Measurements from ENCODE around the gene SLIT3. TPM values are rescaled to one million over a fixed set of nuclear protein-coding genes. Genes with fewer than 3 reads are reported as not detected.
A peak's percentile ranks its signal among the peaks of the same experiment; 100 is the strongest.
"Not testable (repeated sequence)": the region's sequence is repeated elsewhere in the genome, so short reads cannot be mapped to it uniquely, and the experiment has no call there.

SLIT3 gene
- total RNA-seq, 2 experiments from 2014 or later, result 1.8 to 2.1 TPM

GRCh38 chr5:168642019-168642418 lies 658.9 kb downstream of the SLIT3 start:
- no peak for DNase-seq
- Mint-ChIP-seq H3K27me3 (no peaks in the 10 kb centered on the region), H3K4me1 (ENCODE audit: low read depth) (no peaks in the 10 kb centered on the region), H3K36me3 (no peaks in the 10 kb centered on the region), H3K27ac (no peak overlapping the region), H3K9me3 (peaks cover 3% of the 10 kb centered on the region), H3K4me3 (no peak overlapping the region)
- ChIA-PET CTCF (no interaction called here), POLR2A (no interaction called here)
- intact Hi-C loops (cut with micrococcal nuclease), result no loop called here

GRCh38 chr5:168638846-168639245 lies 662.1 kb downstream of the SLIT3 start:
- H3K9me3 Mint-ChIP-seq; H3K36me3 Mint-ChIP-seq; H3K4me3 Mint-ChIP-seq; DNase-seq; intact Hi-C loops (cut with micrococcal nuclease); CTCF ChIA-PET; H3K27ac Mint-ChIP-seq; H3K27me3 Mint-ChIP-seq; H3K4me1 Mint-ChIP-seq (ENCODE audit: low read depth): not testable (repeated sequence)
- POLR2A ChIA-PET, result interaction anchor here (0.7 kb wide), 1 partner anchor 82 kb away, joined by 4 read pairs; no protein-coding TSS in a partner anchor

DNA sequence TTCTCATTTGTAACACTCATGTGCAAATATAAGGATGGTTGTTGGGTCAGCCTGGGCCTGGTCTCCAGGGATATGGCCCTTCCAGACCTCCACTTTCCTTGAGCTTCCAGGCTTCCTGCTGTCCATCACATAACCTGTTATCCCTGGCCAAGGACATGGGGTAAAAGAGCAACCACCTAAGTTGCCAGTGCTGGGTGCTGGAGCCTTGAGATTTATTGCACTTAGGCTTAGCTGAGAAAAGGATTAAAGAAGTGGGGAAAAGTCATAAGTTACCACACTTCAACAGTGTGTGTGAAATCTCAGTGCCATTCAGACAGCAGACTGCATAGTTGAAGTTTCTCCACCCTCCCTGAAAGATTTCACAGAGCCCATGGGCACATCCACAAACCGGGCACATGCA lies 663.1 kb downstream of the SLIT3 start:
- ChIA-PET CTCF (no interaction called here), POLR2A (no interaction called here)
- intact Hi-C loops (cut with micrococcal nuclease), result no loop called here
- Mint-ChIP-seq H3K4me1 (ENCODE audit: low read depth) (no peaks in the 10 kb centered on the region), H3K27ac (no peak overlapping the region), H3K4me3 (no peak overlapping the region), H3K36me3 (no peaks in the 10 kb centered on the region), H3K27me3 (no peaks in the 10 kb centered on the region), H3K9me3 (no peaks in the 10 kb centered on the region)
- DNase-seq, result no peak

- H3K4me3 Mint-ChIP-seq, result no peak overlapping the region
- no peak for DNase-seq
- ChIA-PET POLR2A (no interaction called here), CTCF (no interaction called here)
- no peak overlapping the region for H3K27ac Mint-ChIP-seq
- no peaks in the 10 kb centered on the region for H3K27me3 Mint-ChIP-seq
- H3K36me3 Mint-ChIP-seq, result no peaks in the 10 kb centered on the region
- intact Hi-C loops (cut with micrococcal nuclease), result no loop called here
- no peaks in the 10 kb centered on the region for H3K9me3 Mint-ChIP-seq
- H3K4me1 Mint-ChIP-seq (ENCODE audit: low read depth), result no peaks in the 10 kb centered on the region
These were observed 663.7 kb downstream of the SLIT3 start for GRCh38 chr5:168637281-168637680.

GRCh38 chr5:168630958-168631357 lies 670.0 kb downstream of the SLIT3 start:
- CTCF ChIA-PET; POLR2A ChIA-PET; H3K4me3 Mint-ChIP-seq; H3K27ac Mint-ChIP-seq; H3K9me3 Mint-ChIP-seq; intact Hi-C loops (cut with micrococcal nuclease); DNase-seq; H3K36me3 Mint-ChIP-seq; H3K4me1 Mint-ChIP-seq (ENCODE audit: low read depth): not testable (repeated sequence)
- H3K27me3 Mint-ChIP-seq, result peaks cover 19% of the 10 kb centered on the region

DNA sequence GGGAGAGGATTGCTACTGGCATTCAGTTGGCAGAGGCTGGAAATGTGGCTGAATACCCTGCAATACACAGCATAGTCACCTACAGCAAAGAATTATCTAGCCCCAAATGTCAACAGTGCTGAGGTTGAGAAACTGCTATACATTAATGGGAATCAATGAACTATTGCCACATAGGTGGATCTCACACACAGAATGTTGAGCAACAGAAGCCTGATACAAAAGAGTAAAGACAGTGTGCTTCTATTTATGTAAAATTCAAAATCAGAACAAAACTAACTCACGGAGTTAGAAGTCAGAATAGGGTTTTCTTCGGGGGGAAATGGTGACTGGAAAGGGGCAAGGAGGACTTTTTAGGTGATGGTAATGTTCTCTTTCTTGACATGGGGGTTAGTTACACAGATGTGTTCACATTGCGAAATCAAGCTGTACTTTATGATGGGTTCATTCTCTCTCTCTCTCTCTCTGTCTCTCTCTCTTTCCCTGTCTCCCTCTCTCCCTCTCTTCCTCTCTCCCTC lies 676.0 kb downstream of the SLIT3 start:
- Mint-ChIP-seq H3K4me3 (no peak overlapping the region), H3K27me3 (peaks cover 10% of the 10 kb centered on the region), H3K9me3 (no peaks in the 10 kb centered on the region), H3K36me3 (no peaks in the 10 kb centered on the region), H3K27ac (no peak overlapping the region), H3K4me1 (ENCODE audit: low read depth) (no peaks in the 10 kb centered on the region)
- ChIA-PET CTCF (no interaction called here), POLR2A (no interaction called here)
- DNase-seq, result no peak
- intact Hi-C loops (cut with micrococcal nuclease), result no loop called here

GRCh38 chr5:168620807-168621206 lies 680.1 kb downstream of the SLIT3 start:
- CTCF ChIA-PET, result interaction anchor here (1.2 kb wide), 1 partner anchor 10 kb away, joined by 3 read pairs; no protein-coding TSS in a partner anchor
- Mint-ChIP-seq H3K27me3 (no peaks in the 10 kb centered on the region), H3K4me3 (no peak overlapping the region), H3K36me3 (no peaks in the 10 kb centered on the region), H3K27ac (no peak overlapping the region), H3K9me3 (no peaks in the 10 kb centered on the region), H3K4me1 (ENCODE audit: low read depth) (no peaks in the 10 kb centered on the region)
- no peak for DNase-seq
- intact Hi-C loops (cut with micrococcal nuclease), result no loop called here
- POLR2A ChIA-PET, result no interaction called here

- H3K4me3 Mint-ChIP-seq, result no peak overlapping the region
- H3K9me3 Mint-ChIP-seq, result no peaks in the 10 kb centered on the region
- CTCF ChIA-PET, result no interaction called here
- intact Hi-C loops (cut with micrococcal nuclease), result no loop called here
- H3K4me1 Mint-ChIP-seq (ENCODE audit: low read depth), result peaks cover 11% of the 10 kb centered on the region
- POLR2A ChIA-PET, result no interaction called here
- no peak overlapping the region for H3K27ac Mint-ChIP-seq
- no peak for DNase-seq
- no peaks in the 10 kb centered on the region for H3K27me3 Mint-ChIP-seq
- H3K36me3 Mint-ChIP-seq, result no peaks in the 10 kb centered on the region
These were observed 686.3 kb downstream of the SLIT3 start for GRCh38 chr5:168614661-168615060.

DNA sequence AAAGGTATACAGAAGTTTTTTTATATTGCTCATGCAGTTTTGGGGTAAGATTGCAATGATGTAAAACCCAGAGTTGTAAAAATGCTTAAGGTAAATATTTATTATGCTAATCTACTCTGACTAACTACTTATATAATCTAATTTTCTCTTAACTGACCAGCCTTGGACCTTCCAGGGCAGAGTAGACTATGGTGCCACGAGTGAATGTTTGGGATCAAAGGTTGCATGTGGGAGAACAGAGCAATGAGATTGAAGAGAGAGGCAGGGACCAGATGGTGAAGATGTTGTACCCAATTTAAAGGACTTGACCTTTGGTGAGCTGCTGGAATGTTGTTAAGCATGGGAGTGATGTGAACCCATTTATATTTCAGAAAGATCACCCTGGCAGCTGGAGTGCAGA lies 686.9 kb downstream of the SLIT3 start:
- DNase-seq, result no peak
- Mint-ChIP-seq H3K27ac (no peak overlapping the region), H3K4me3 (no peak overlapping the region), H3K36me3 (no peaks in the 10 kb centered on the region), H3K4me1 (ENCODE audit: low read depth) (peaks cover 11% of the 10 kb centered on the region), H3K27me3 (no peaks in the 10 kb centered on the region), H3K9me3 (no peaks in the 10 kb centered on the region)
- CTCF ChIA-PET, result no interaction called here
- POLR2A ChIA-PET, result no interaction called here
- intact Hi-C loops (cut with micrococcal nuclease), result loop anchor here (1.0 kb wide), 1 partner anchor 35 kb away; the partner anchor contains the start of gene PANK3

- Mint-ChIP-seq H3K27ac (no peak overlapping the region), H3K36me3 (no peaks in the 10 kb centered on the region), H3K9me3 (no peaks in the 10 kb centered on the region), H3K27me3 (no peaks in the 10 kb centered on the region), H3K4me3 (no peak overlapping the region), H3K4me1 (ENCODE audit: low read depth) (peaks cover 15% of the 10 kb centered on the region)
- intact Hi-C loops (cut with micrococcal nuclease), result loop anchor here (1.0 kb wide), 1 partner anchor 34 kb away; the partner anchor contains the start of gene PANK3
- POLR2A ChIA-PET, result no interaction called here
- CTCF ChIA-PET, result no interaction called here
- DNase-seq, result no peak
These were observed 687.5 kb downstream of the SLIT3 start for GRCh38 chr5:168613396-168613795.

GRCh38 chr5:168612996-168613395 lies 687.9 kb downstream of the SLIT3 start:
- H3K27me3 Mint-ChIP-seq, result no peaks in the 10 kb centered on the region
- POLR2A ChIA-PET, result no interaction called here
- DNase-seq, result no peak
- CTCF ChIA-PET, result no interaction called here
- H3K27ac Mint-ChIP-seq, result peak overlapping the region; percentile 4
- intact Hi-C loops (cut with micrococcal nuclease), result loop anchor here (1.0 kb wide), 1 partner anchor 34 kb away; the partner anchor contains the start of gene PANK3
- H3K4me1 Mint-ChIP-seq (ENCODE audit: low read depth), result peaks cover 19% of the 10 kb centered on the region
- no peaks in the 10 kb centered on the region for H3K36me3 Mint-ChIP-seq
- peak overlapping the region; percentile 35 for H3K4me3 Mint-ChIP-seq
- no peaks in the 10 kb centered on the region for H3K9me3 Mint-ChIP-seq

GRCh38 chr5:168612123-168612522 lies 688.8 kb downstream of the SLIT3 start:
- no peak overlapping the region for H3K27ac Mint-ChIP-seq
- H3K36me3 Mint-ChIP-seq, result no peaks in the 10 kb centered on the region
- no peak overlapping the region for H3K4me3 Mint-ChIP-seq
- no peaks in the 10 kb centered on the region for H3K27me3 Mint-ChIP-seq
- POLR2A ChIA-PET, result no interaction called here
- no peaks in the 10 kb centered on the region for H3K9me3 Mint-ChIP-seq
- intact Hi-C loops (cut with micrococcal nuclease), result no loop called here
- CTCF ChIA-PET, result interaction anchor here (1.5 kb wide), 1 partner anchor 8 kb away, joined by 3 read pairs; no protein-coding TSS in a partner anchor
- no peak for DNase-seq
- peaks cover 24% of the 10 kb centered on the region for H3K4me1 Mint-ChIP-seq (ENCODE audit: low read depth)

All from activated CD4-positive, alpha-beta memory T cell treated with anti-CD3 and anti-CD28 coated beads for 36 hours (primary cell).